ENCODE data around the gene SEMA4C.

SEMA4C gene

DNA sequence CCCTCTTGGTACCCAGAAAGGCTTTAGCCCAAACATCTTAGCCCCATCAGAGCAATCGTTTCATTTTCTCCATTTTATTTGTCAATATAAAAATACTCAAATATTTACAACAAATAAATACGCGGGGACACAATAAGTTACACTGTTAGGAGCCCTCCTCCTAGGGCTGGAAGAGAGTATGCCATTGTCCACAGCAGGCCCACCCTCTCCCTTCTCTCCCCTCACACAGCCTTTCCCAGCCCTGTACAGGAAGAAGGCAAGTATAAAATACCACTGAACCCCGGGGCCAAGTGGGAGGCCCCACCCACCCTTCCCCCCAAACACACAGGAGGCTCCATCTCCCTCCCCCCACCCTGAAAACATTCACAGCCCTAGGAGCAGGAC is 10.2 kb downstream of the SEMA4C start:
- TF ChIP-seq, protein P1, sequence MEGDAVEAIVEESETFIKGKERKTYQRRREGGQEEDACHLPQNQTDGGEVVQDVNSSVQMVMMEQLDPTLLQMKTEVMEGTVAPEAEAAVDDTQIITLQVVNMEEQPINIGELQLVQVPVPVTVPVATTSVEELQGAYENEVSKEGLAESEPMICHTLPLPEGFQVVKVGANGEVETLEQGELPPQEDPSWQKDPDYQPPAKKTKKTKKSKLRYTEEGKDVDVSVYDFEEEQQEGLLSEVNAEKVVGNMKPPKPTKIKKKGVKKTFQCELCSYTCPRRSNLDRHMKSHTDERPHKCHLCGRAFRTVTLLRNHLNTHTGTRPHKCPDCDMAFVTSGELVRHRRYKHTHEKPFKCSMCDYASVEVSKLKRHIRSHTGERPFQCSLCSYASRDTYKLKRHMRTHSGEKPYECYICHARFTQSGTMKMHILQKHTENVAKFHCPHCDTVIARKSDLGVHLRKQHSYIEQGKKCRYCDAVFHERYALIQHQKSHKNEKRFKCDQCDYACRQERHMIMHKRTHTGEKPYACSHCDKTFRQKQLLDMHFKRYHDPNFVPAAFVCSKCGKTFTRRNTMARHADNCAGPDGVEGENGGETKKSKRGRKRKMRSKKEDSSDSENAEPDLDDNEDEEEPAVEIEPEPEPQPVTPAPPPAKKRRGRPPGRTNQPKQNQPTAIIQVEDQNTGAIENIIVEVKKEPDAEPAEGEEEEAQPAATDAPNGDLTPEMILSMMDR (IDR thresholded peaks at IDR 0.05; ENCODE audit: low read depth, low read length, missing control alignments): no peak
- Histone ChIP-seq H3K27ac (no peak overlapping the region), H3K27me3 (replicated peaks) (no peaks in the 10 kb centered on the region), H3K36me3 (replicated peaks) (peaks cover 44% of the 10 kb centered on the region), H3K4me3 (ENCODE audit: low read depth, low read length) (no peak overlapping the region)
- in situ Hi-C loops (cut with HindIII; ENCODE audit: low pct_ligation_motif_present, low sequenced_read_pairs): no loop called here
- no peak for DNase-seq

DNA sequence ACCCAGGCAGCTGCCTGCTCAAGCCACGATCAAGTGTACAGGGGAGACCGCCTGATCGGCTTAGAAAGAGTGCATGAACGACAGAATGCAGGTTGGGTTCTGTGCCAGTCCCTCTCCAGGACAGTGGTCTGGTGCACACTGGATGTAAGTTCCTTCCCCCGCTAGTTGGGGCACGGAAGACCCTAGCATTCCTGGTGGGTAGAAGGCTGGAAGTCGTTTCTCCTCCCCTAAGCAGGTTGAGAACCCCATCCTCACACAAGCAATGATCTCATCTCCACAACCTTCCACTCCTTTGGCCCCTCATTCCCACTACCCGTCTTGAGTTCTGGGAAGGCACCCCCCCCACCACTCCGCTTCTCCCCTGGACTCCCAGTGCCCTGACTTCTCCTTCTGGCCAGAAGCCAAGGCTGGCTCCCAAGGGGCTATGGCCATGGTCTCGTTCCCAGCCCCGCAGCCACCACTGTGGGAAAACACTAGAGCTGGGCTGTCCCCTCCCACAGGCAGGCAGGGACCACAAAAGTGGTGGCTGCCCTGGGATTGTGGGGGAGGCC is 10.7 kb downstream of the SEMA4C start:
- H3K27me3 ChIP-seq (replicated peaks): no peaks in the 10 kb centered on the region
- no peak for DNase-seq
- TF ChIP-seq, protein P1 (IDR thresholded peaks at IDR 0.05; ENCODE audit: low read depth, low read length, missing control alignments): no peak
- no peak overlapping the region for H3K27ac ChIP-seq
- H3K4me3 ChIP-seq (ENCODE audit: low read depth, low read length): peak overlapping the region; percentile 52
- in situ Hi-C loops (cut with HindIII; ENCODE audit: low pct_ligation_motif_present, low sequenced_read_pairs): no loop called here
- H3K36me3 ChIP-seq (replicated peaks): peaks cover 39% of the 10 kb centered on the region

DNA sequence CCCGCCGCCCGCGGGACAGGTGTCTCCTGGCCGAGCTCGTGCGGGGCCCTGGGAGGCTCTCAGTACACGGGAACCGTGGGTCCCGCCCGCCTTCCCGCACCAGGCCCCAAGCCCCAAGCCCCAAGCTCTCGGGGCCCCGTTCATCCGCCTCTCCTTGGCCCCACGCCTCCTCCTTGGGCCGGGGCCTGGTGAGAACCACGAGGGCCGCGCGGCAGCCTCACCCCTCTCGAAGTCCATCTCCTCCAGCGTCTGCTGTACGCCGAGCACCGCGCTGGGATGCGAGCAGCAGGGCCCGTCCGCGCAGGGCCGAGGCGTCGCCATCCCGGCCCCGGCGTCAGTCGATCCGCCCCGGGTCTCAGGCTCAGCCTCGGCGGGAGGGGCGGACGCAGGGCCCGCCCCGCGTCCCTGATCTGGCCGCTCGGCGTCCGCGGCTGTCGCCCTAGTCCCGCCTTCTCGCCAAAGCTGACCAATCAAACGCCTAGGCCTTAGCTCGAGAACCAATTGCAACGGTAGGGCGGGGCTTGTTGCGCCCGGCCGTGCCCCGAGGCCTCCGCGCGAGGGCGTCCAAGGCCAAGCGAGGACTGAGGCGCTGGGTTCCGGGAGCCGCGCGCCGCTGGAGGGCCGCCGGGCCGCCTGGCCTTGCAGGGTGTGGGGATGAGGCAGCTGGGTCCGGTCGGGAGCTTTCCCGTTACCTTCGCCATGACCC is 12.1 kb downstream of the SEMA4C start, which contains the start of gene ANKRD39:
TSS of gene ANKRD39 (minus strand) at position 350 of the 706 bp plus-strand sequence. CDS start at position 321, 29 bp downstream.
- peak within 1 kb of the TSS; percentile 74 for H3K4me3 ChIP-seq (ENCODE audit: low read depth, low read length)
- no peaks in the 10 kb centered on the region for H3K27me3 ChIP-seq (replicated peaks)
- TF ChIP-seq, protein P1 (IDR thresholded peaks at IDR 0.05; ENCODE audit: low read depth, low read length, missing control alignments): peak; percentile 68
- H3K27ac ChIP-seq: no peak within 1 kb of the TSS
- DNase-seq: peak; percentile 98
- in situ Hi-C loops (cut with HindIII; ENCODE audit: low pct_ligation_motif_present, low sequenced_read_pairs): no loop called here
- peaks cover 26% of the 10 kb centered on the region for H3K36me3 ChIP-seq (replicated peaks)

DNA sequence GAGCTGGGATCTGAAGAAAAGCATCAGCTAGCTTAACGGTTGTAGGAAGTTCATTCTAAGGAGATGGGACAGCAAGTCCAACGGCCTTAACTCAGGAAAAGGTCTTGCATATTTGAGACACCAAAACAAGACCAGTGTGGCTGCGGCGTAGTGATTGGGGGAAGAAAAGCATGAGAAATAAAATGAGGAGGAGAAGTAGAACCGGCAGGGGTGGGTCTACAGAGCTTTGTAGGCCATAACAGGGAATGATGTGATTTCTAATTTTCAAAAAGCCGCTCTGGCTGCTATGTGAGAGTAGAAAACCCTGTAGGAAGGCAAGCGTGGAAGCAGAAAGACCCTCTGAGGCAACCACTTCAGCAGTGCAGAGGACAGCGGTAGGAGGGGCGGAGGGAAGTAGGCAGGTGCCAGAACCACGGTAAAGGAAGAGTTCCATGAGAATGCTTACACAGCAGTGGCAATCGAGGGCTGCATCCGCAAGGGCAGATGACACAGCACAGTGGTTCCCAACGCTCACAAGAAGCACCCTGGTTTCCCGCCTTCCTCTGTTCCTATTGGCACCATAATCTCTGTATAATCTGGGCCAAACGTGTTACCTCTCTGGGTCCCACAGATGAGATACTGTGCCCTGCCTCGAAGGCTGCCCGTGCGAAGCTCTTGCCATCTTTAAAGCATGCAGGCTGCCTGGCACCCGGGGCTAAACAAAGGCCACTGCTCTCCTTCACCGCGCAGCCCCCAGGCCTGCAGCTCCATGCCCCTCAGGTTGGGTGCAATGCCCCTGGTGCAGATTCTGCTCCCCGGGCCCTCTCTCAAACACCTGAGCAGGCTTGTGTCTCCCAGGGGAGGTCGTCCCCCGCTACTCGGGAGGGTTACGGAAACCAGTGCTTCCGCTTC is 12.9 kb downstream of the SEMA4C start:
- in situ Hi-C loops (cut with HindIII; ENCODE audit: low pct_ligation_motif_present, low sequenced_read_pairs): no loop called here
- Histone ChIP-seq H3K36me3 (replicated peaks) (peaks cover 25% of the 10 kb centered on the region), H3K4me3 (ENCODE audit: low read depth, low read length) (peak overlapping the region; percentile 74), H3K27me3 (replicated peaks) (no peaks in the 10 kb centered on the region), H3K27ac (no peak overlapping the region)
- no peak for DNase-seq
- TF ChIP-seq, protein P1 (IDR thresholded peaks at IDR 0.05; ENCODE audit: low read depth, low read length, missing control alignments): no peak

DNA sequence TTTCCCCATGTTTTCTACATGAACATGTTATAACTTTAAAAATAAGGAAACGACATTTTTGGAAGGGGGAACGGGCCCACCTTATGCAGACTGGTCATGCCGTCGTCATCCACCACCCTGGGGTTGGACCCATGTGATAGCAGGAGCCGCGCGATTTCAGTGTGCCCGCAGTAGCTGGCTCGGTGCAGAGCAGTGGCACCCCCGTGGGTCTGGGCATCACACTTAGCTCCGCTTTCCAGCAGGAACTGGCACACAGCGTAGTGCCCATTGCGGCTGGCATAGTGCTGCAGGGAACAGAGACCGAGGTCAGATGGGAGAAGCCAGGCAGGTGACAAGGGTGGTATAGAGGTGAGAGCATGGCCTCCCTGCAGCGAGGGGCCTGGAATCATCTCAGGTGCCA is 16.6 kb downstream of the SEMA4C start:
- TF ChIP-seq, protein P1 (IDR thresholded peaks at IDR 0.05; ENCODE audit: low read depth, low read length, missing control alignments): no peak
- Histone ChIP-seq H3K27ac (no peak overlapping the region), H3K4me3 (ENCODE audit: low read depth, low read length) (no peak overlapping the region), H3K27me3 (replicated peaks) (no peaks in the 10 kb centered on the region), H3K36me3 (replicated peaks) (peaks cover 15% of the 10 kb centered on the region)
- in situ Hi-C loops (cut with HindIII; ENCODE audit: low pct_ligation_motif_present, low sequenced_read_pairs): no loop called here
- no peak for DNase-seq
